Measurements from ENCODE around the gene TTLL5.
"Not testable (repeated sequence)": the region's sequence is repeated elsewhere in the genome, so short reads cannot be mapped to it uniquely, and the experiment has no call there.

Gene TTLL5

GRCh38 chr14:75673345-75674035 is 12.4 kb downstream of the TTLL5 start:
- in situ Hi-C loops (cut with HindIII; ENCODE audit: low pct_ligation_motif_present, low sequenced_read_pairs): no loop called here
- no peaks in the 10 kb centered on the region for H3K27me3 ChIP-seq (replicated peaks)
- no peak overlapping the region for H3K4me3 ChIP-seq (ENCODE audit: low read depth, low read length)
- no peak overlapping the region for H3K27ac ChIP-seq
- no peak for DNase-seq
- TF ChIP-seq CTCF (IDR thresholded peaks at IDR 0.05; ENCODE audit: low read depth, low read length, missing control alignments): no peak
- H3K36me3 ChIP-seq (replicated peaks): peaks cover 7% of the 10 kb centered on the region

GRCh38 chr14:75675265-75675960 is 14.4 kb downstream of the TTLL5 start:
- Histone ChIP-seq H3K4me3 (ENCODE audit: low read depth, low read length) (no peak overlapping the region), H3K27me3 (replicated peaks) (no peaks in the 10 kb centered on the region), H3K36me3 (replicated peaks) (peaks cover under 1% of the 10 kb centered on the region), H3K27ac (no peak overlapping the region)
- DNase-seq: no peak
- in situ Hi-C loops (cut with HindIII; ENCODE audit: low pct_ligation_motif_present, low sequenced_read_pairs): no loop called here
- peak; percentile 59 for TF ChIP-seq CTCF (IDR thresholded peaks at IDR 0.05; ENCODE audit: low read depth, low read length, missing control alignments)

GRCh38 chr14:75685910-75686309 is 24.9 kb downstream of the TTLL5 start:
- in situ Hi-C loops (cut with HindIII; ENCODE audit: low pct_ligation_motif_present, low sequenced_read_pairs): no loop called here
- no peaks in the 10 kb centered on the region for H3K27me3 ChIP-seq (replicated peaks)
- H3K36me3 ChIP-seq (replicated peaks): peaks cover 12% of the 10 kb centered on the region
- DNase-seq: no peak
- TF ChIP-seq CTCF (IDR thresholded peaks at IDR 0.05; ENCODE audit: low read depth, low read length, missing control alignments): no peak
- H3K27ac ChIP-seq: no peak overlapping the region
- H3K4me3 ChIP-seq (ENCODE audit: low read depth, low read length): no peak overlapping the region

- no peaks in the 10 kb centered on the region for H3K27me3 ChIP-seq (replicated peaks)
- no peak overlapping the region for H3K4me3 ChIP-seq (ENCODE audit: low read depth, low read length)
- in situ Hi-C loops (cut with HindIII; ENCODE audit: low pct_ligation_motif_present, low sequenced_read_pairs): no loop called here
- H3K36me3 ChIP-seq (replicated peaks): peaks cover 12% of the 10 kb centered on the region
- no peak for TF ChIP-seq CTCF (IDR thresholded peaks at IDR 0.05; ENCODE audit: low read depth, low read length, missing control alignments)
- DNase-seq: peak; percentile 26
- no peak overlapping the region for H3K27ac ChIP-seq
Observed at GRCh38 chr14:75689012-75689411, 28.0 kb downstream of the TTLL5 start.

GRCh38 chr14:75690010-75690409 is 29.0 kb downstream of the TTLL5 start:
- no peak overlapping the region for H3K27ac ChIP-seq
- no peak for DNase-seq
- no peaks in the 10 kb centered on the region for H3K27me3 ChIP-seq (replicated peaks)
- no peak for TF ChIP-seq CTCF (IDR thresholded peaks at IDR 0.05; ENCODE audit: low read depth, low read length, missing control alignments)
- no peak overlapping the region for H3K4me3 ChIP-seq (ENCODE audit: low read depth, low read length)
- in situ Hi-C loops (cut with HindIII; ENCODE audit: low pct_ligation_motif_present, low sequenced_read_pairs): no loop called here
- peaks cover 14% of the 10 kb centered on the region for H3K36me3 ChIP-seq (replicated peaks)

GRCh38 chr14:75695025-75695424 is 34.0 kb downstream of the TTLL5 start:
- H3K27me3 ChIP-seq (replicated peaks); DNase-seq; H3K27ac ChIP-seq; in situ Hi-C loops (cut with HindIII; ENCODE audit: low pct_ligation_motif_present, low sequenced_read_pairs); H3K4me3 ChIP-seq (ENCODE audit: low read depth, low read length): not testable (repeated sequence)
- H3K36me3 ChIP-seq (replicated peaks): peaks cover 14% of the 10 kb centered on the region

All from brain microvascular endothelial cell (primary cell).